Nephron progenitor cell (in vitro differentiated cells): ENCODE data around the gene RBBP7.

Source experiments
- DNase-seq: peaks from one replicate; pipeline ENCODE4 v3.0.0; 2021
- H3K27ac Mint-ChIP-seq: 2 replicates; pipeline ENCODE4 v1.8.0; 2021; ENCODE audit warnings: mild to moderate bottlenecking, moderate library complexity, mixed read lengths
- H3K27me3 Mint-ChIP-seq: 2 replicates; pipeline ENCODE4 v1.8.0; 2021; ENCODE audit warnings: mild to moderate bottlenecking, low read depth, mixed read lengths; ENCODE audit not compliant: poor library complexity
- H3K36me3 Mint-ChIP-seq: 2 replicates; pipeline ENCODE4 v1.8.0; 2021; ENCODE audit warnings: low read depth, mixed read lengths
- H3K4me1 Mint-ChIP-seq: 2 replicates; pipeline ENCODE4 v1.8.0; 2021; ENCODE audit warnings: mixed read lengths
- H3K4me3 Mint-ChIP-seq: 2 replicates; pipeline ENCODE4 v1.8.0; 2021; ENCODE audit warnings: mild to moderate bottlenecking, moderate library complexity, mixed read lengths
- H3K9me3 Mint-ChIP-seq: 2 replicates; pipeline ENCODE4 v1.8.0; 2021; ENCODE audit warnings: mild to moderate bottlenecking, moderate library complexity, mixed read lengths
- TF ChIP-seq, protein P1 (sequence below): fragments of 200-600 bp; sonication (generic); IDR thresholded peaks from 2 replicates; pipeline ENCODE4 v1.5.0; 2021; ENCODE audit warnings: antibody characterized with exemption

The RBBP7 gene

DNA sequence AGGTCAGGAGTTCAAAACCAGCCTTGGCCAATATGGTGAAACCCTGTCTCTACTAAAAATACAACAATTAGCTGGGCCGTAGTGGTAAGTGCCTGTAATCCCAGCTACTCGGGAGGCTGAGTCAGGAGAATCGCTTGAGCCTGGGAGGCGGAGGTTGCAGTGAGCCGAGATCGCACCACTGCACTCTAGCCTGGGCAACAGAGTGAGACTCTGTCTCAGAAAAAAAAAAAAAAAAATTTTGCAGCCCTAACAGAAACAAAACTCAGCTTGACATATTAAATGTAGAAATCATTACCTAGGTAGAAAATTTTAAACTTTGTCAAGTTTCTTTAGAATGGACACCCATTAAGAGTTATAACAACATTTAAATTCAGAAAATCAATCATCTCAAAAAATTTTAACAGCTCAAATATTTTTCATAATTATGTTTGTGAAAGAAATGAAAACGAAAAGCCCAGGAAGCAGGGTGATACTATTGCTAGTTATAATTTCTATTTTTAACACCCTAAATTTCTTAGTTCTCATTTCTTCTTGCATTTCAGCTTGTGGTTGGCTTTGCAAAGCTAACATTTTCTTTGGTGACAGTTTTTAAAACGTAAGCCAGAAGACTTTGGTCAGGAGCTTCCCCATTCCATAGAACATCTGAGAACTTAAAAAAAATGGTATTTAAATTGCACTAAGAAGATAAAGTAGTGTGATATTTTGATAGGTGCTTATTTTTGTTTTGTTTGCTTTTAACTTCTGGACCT is 33.3 kb upstream of the RBBP7 start:
- no peak for DNase-seq
- no peak overlapping the region for H3K4me3 Mint-ChIP-seq
- no peak overlapping the region for H3K27ac Mint-ChIP-seq
- TF ChIP-seq, protein P1, sequence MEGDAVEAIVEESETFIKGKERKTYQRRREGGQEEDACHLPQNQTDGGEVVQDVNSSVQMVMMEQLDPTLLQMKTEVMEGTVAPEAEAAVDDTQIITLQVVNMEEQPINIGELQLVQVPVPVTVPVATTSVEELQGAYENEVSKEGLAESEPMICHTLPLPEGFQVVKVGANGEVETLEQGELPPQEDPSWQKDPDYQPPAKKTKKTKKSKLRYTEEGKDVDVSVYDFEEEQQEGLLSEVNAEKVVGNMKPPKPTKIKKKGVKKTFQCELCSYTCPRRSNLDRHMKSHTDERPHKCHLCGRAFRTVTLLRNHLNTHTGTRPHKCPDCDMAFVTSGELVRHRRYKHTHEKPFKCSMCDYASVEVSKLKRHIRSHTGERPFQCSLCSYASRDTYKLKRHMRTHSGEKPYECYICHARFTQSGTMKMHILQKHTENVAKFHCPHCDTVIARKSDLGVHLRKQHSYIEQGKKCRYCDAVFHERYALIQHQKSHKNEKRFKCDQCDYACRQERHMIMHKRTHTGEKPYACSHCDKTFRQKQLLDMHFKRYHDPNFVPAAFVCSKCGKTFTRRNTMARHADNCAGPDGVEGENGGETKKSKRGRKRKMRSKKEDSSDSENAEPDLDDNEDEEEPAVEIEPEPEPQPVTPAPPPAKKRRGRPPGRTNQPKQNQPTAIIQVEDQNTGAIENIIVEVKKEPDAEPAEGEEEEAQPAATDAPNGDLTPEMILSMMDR = no peak
- H3K9me3 Mint-ChIP-seq = peaks cover 4% of the 10 kb centered on the region
- no peaks in the 10 kb centered on the region for H3K36me3 Mint-ChIP-seq
- peaks cover under 1% of the 10 kb centered on the region for H3K27me3 Mint-ChIP-seq
- H3K4me1 Mint-ChIP-seq = no peaks in the 10 kb centered on the region

DNA sequence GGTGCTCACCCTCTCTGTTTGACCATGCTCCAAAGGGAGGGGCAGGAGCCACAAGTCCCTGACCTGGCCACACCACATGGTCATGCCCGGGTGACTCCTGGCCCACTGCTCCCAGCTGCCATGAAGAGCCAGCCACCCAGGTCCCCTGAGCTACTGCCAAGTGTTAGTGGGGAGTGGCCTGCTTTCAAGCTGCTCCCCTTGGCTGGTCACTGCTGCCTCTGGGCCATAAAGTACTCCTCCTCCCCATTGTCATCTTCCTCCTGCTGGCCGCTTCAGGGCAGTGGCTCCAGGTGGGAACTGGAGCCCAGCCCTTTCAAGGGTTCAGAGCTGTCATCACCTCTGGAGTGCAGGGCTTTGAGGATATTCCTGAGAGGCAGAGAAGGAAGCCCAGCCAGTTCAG is 27.3 kb upstream of the RBBP7 start:
- Mint-ChIP-seq H3K27me3 (peaks cover 5% of the 10 kb centered on the region), H3K27ac (no peak overlapping the region), H3K9me3 (no peaks in the 10 kb centered on the region), H3K36me3 (no peaks in the 10 kb centered on the region), H3K4me3 (no peak overlapping the region), H3K4me1 (peaks cover 7% of the 10 kb centered on the region)
- TF ChIP-seq, protein P1 = no peak
- DNase-seq = peak; percentile 6

DNA sequence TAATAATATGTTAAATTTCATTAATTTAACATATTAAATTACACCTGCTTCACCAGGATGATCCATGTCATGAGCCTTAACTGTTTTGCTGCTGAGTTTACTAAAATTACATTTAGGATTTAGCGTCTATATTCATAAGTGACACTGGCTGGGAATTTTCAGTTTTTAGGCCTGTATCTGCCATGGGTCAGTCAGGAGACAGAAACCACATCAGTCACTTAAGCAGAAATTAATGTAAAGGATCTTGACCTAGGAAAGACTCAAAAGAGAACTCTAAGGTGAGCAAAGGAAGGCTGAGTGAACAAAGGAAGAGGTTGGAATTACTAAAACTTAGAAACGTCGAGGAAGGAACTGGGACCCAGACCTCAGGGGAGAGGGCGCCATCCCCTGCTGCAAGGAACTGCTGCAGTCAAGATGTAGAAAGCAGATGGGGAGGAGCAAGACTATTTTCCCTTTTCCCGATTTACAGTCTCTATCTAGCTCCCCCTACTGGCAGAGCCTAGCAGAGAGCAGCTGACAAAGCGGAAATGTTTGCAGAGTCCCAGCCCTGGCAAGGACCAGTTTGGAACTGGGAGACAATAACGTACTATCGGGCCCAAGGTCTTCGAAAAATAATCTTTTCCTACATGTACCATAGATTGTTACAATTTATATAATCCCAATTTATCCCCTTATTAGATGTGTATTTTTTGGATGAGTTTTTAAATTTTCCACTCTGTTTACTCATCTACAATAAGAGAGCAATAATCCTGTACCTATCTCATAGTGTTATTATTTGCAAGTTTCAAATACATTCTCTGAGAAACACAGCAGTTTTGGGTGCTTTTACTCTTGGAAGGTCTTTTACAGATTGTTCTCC is 22.6 kb upstream of the RBBP7 start:
- H3K36me3 Mint-ChIP-seq = no peaks in the 10 kb centered on the region
- no peak overlapping the region for H3K4me3 Mint-ChIP-seq
- peak; percentile 74 for DNase-seq
- H3K4me1 Mint-ChIP-seq = peaks cover 19% of the 10 kb centered on the region
- H3K27me3 Mint-ChIP-seq = peaks cover 4% of the 10 kb centered on the region
- no peaks in the 10 kb centered on the region for H3K9me3 Mint-ChIP-seq
- TF ChIP-seq, protein P1 = peak; percentile 95
- H3K27ac Mint-ChIP-seq = no peak overlapping the region

DNA sequence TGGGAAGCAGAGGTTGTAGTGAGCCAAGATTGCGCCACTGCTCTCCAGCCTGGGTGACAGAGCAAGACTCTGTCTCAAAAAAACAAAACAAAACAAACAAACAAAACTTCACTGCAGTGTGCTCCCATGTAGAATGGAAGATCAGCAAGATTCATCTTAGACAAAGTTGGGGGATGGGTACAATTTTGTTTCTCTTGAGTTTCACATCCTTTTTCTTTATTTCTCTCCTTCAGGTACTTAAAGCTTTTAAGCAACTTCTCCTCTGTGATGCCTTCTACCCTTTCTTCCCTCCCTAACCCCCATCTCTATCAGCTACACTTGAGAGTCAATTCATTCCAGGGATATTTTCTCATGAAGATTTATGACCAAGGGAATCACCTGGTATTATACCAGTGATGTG is 15.5 kb upstream of the RBBP7 start:
- H3K27ac Mint-ChIP-seq = no peak overlapping the region
- peaks cover 22% of the 10 kb centered on the region for H3K4me1 Mint-ChIP-seq
- no peaks in the 10 kb centered on the region for H3K9me3 Mint-ChIP-seq
- peaks cover 10% of the 10 kb centered on the region for H3K27me3 Mint-ChIP-seq
- TF ChIP-seq, protein P1 = no peak
- DNase-seq = no peak
- no peaks in the 10 kb centered on the region for H3K36me3 Mint-ChIP-seq
- H3K4me3 Mint-ChIP-seq = no peak overlapping the region

DNA sequence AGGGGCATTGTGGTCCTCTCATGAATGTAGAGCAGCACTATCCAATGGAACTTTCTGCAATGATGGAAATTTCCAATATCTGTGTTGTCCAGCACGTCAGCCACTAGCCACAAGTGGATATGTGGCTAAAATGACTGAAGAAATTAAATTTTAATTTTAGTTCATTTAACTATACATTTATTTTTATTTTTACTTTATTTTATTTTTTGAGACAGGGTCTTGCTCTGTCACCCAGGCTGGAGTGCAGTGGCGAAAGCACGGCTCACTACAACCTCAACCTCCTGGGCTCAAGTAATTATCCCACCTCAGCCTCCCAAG is 13.3 kb upstream of the RBBP7 start:
- no peak for DNase-seq
- Mint-ChIP-seq H3K9me3 (no peaks in the 10 kb centered on the region), H3K4me1 (peaks cover 15% of the 10 kb centered on the region), H3K4me3 (peak overlapping the region; percentile 89), H3K27me3 (peaks cover 32% of the 10 kb centered on the region), H3K36me3 (no peaks in the 10 kb centered on the region), H3K27ac (no peak overlapping the region)
- TF ChIP-seq, protein P1 = no peak
